Transverse colon (tissue), 3 donors: ENCODE results near the gene GRHPR.

Experiments used
- POLR2A ChIP-seq: fragments of 450-650 bp; IDR thresholded peaks from one replicate; pipeline ENCODE4 v1.6.1; 2016; ENCODE audit warnings: antibody characterized with exemption, mild to moderate bottlenecking, moderate library complexity
- POLR2AphosphoS5 ChIP-seq, 3 donors: sonication (generic); formaldehyde crosslinking; IDR thresholded peaks; one replicate each; pipeline ENCODE4 v1.6.1; 2016; ENCODE audit warnings: antibody characterized with exemption in 3 of 3

DNA sequence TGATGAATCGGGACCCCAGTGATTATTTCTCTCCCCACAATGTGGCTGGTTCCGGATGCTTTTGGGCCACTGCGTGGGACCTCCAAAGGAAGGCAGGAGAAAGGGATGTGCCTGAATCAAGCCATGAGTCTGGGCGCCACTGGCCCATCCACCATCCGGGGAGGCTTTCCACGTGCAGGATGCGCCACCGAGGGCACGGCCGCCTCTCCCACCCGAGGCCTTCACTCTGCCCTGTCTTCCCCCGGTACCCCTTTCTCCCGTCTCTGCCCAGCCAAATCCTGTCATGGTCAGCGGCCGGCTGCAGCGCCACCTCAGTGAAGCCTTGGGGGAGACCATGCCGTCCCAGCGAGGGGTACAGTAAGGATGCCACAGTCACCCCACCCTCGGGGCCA lies 43.9 kb upstream of the GRHPR start:
- TF ChIP-seq POLR2A (no peak), POLR2AphosphoS5 (IDR thresholded peaks at IDR 0.05) (no peak)
